NCI-H748 (cell line): ENCODE measurements around the gene RASSF4.
A peak's percentile ranks its signal among the peaks of the same experiment; 100 is the strongest.

Experiments
- DNase-seq: peaks from one replicate; lab custom pipeline; 2025; ENCODE audit not compliant: unreplicated experiment; lab: John Stamatoyannopoulos, UW

Gene RASSF4

GRCh38 chr10:44974628-44975430, 15.2 kb downstream of the RASSF4 start:
- peak; percentile 63 for DNase-seq

- no peak for DNase-seq
These were observed 16.1 kb downstream of the RASSF4 start for GRCh38 chr10:44975431-44976331.

- no peak for DNase-seq
These were observed 17.0 kb downstream of the RASSF4 start for GRCh38 chr10:44976352-44977198.

GRCh38 chr10:44977287-44978212, 17.9 kb downstream of the RASSF4 start:
- no peak for DNase-seq

GRCh38 chr10:44978213-44978569, 18.6 kb downstream of the RASSF4 start:
- no peak for DNase-seq

- peak; percentile 93 for DNase-seq
These were observed 19.1 kb downstream of the RASSF4 start, which contains the start of gene DEPP1 for GRCh38 chr10:44978570-44979280. DEPP1 (minus strand) TSS chr10:44978809; CDS start chr10:44978030, 779 bp downstream.

GRCh38 chr10:44979281-44980191, 19.9 kb downstream of the RASSF4 start:
- DNase-seq, result no peak

GRCh38 chr10:44980309-44981171, 20.9 kb downstream of the RASSF4 start:
- DNase-seq, result no peak

GRCh38 chr10:44981172-44982113, 21.8 kb downstream of the RASSF4 start:
- DNase-seq, result no peak

- no peak for DNase-seq
These were observed 22.5 kb downstream of the RASSF4 start for GRCh38 chr10:44982114-44982460.

GRCh38 chr10:44982496-44982895, 22.9 kb downstream of the RASSF4 start:
- DNase-seq, result no peak

- no peak for DNase-seq
These were observed 23.7 kb downstream of the RASSF4 start for GRCh38 chr10:44983066-44983894.

GRCh38 chr10:44983895-44984278, 24.3 kb downstream of the RASSF4 start:
- DNase-seq, result no peak

- DNase-seq, result no peak
These were observed 25.1 kb downstream of the RASSF4 start for GRCh38 chr10:44984671-44985101.

- no peak for DNase-seq
These were observed 25.6 kb downstream of the RASSF4 start for GRCh38 chr10:44985175-44985681.
